ENCODE results near the gene GRAMD1A.
"Not testable (repeated sequence)": the region's sequence is repeated elsewhere in the genome, so short reads cannot be mapped to it uniquely, and the experiment has no call there.

The GRAMD1A gene

DNA sequence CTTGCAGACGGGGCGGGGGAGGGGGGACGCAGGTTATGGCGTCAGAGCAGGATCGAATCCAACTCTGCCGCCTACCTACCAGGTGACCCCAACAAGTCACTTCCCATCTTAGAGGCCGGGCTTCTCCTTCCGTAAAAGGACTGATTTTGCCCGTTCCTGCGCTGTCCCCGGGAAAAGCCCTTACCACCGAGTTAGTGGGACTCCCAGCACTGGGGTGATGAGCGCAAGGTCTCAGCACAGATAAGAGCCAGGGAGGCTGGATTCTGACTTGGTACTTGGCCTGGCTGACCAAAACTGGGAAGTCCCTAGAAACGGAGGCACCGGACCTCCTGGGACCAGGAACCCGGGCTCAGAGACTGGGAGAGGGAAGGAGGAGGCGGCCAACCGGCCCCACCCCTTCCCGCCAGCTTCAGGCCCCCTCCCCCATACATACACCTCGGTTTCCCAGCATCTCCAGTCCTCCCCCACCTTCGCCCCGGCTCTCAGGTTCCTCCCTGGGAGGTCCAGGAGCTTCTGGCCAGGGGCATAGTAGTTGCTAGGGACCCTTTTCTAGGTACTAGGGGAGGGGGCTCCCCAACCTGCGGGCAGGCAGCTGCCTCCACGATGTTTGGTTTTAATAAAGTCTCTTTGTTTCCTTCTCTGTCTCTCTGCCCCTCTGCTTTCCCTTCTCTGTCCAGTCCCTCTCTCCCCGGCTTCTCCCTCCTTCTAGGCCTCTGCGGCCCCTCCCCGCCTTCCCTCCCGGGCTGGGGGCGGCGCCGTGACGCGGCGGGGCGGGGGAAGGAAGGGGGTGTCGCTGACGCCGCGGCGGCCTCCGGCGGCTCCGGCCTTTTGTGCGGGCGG lies at the start of gene GRAMD1A:
TSS of gene GRAMD1A (plus strand) at position 826 of the 840 bp plus-strand sequence. CDS start 156 bp downstream, outside the sequence.
- DNase-seq = peak; percentile 91

- DNase-seq = no peak
These were observed 47.0 kb upstream of the GRAMD1A start for GRCh38 chr19:34953092-34953491.

DNA sequence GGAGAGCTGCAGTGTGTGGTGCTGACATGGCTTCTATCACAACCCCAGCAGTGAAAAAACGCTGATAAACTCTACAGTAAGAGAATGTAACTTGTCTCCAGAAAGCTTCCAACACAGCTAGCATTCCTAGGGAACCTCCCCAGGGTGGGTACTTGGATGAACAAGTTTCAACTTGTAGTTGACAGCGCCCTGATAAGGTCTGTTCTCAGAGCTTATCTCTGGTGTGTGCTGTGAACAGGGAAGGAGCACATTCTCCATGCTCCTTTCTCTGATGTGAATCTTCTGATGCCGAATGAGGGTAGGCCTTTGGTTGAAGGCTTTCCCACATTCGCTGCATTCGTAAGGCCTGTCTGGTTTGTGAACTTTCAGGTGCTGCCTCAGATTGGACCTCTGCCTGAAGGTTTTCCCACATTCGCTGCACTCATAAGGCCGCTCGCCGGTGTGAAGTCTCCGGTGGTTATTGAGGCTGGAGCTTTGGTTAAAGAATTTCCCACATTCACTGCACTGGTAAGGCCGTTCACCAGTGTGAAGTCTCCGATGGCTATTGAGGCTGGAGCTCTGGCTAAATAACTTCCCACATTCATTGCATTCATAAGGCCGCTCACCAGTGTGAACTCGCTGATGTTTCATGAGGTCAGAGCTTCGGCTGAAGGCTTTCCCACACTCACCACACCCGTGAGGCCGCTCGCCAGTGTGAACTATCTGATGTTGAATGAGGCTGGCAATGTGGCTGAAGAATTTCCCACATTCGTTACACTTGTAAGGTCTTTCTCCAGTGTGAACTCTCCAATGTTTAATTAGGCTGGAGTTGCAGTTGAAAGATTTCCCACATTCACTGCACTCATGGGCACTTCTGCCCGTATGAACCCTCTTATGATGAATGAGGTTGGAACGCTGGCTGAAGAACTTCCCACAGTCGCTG lies 42.0 kb upstream of the GRAMD1A start:
- DNase-seq = no peak

GRCh38 chr19:34959021-34959420 lies 41.1 kb upstream of the GRAMD1A start:
- no peak for DNase-seq

GRCh38 chr19:34960103-34960805 lies 39.9 kb upstream of the GRAMD1A start:
- peak; percentile 89 for DNase-seq

- DNase-seq = no peak
These were observed 39.0 kb upstream of the GRAMD1A start for GRCh38 chr19:34960940-34961679.

DNA sequence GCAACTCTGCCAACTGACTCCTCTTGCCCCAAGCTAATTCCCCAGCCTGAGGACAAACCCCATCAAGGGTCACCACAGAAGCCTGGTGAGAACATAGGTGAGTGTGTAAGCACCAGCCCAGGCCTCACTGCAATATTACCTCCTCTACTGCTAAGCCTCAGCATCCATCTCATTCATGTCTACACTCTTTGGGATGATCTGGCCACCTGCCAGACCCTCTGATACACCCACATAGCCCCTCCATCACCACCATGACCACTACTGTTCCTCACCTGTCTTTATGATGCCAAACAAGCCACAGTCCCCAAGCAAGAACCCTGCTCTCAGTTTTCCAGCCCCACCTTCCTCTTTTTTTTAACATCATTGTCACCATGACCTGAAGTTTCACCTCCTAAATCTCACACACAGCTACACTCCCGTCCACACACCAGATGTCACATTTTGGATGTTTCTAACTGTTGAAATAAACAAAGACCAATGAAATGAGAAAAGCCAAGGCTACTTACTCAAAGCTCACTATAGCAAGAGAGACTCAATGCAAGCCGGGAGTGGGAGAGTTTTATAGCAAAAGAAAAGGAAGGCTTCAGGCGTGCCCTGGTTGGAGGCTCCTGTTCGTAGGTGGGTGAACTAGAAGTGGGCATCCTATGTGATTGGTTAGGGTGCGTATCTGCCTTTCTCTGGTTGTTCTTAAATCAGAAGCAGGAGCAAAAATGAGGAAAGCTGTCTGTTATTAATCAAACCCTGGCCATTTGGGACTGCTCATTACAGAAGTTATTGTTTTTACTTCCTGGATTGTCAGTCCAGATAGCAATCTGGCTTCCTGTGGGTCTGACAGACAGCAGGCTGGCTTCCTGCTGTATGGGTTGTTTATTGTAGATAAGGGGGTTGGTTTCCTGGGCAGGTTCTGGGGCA lies 38.1 kb upstream of the GRAMD1A start:
- DNase-seq = peak; percentile 19

DNA sequence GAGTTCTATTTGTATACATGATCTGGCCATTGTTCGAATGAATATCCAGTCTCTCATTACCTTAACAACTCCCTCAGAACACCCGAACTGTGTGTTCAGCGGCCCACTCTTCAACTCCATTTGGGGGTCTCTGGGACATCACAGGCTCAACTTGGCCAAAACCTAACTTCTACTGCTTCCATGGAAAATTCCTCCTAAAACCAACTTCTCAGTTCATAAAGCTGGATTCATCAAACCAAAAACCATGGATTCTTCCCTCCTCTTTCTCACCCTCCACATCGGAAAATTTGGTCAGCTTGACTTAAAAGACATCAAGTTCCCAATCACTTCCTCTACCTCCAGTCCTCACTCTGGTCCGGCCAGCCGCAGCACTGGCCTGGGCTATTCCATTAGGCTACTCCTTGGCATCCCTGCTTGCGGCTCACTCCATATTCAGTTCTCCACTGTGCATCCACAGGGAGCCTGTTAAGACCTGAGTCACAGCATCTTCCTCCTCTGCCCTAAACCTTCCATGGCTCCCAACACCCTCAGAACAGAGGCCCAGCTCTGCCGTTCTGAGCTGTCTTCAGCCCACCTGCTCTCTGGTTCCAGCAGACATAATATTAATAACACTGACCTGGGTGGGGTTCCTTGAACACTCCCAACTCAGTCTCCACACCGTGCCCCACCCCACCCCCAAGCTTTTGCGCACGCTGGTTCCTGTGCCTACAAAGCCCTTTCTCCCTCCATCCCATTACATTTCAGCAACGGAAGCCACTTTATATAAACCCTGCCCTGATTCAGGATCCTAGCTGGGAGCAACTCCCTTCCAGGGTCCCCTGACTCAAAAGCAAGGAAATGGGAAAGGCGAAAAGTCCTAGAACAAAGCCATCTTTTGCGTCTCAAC lies 37.2 kb upstream of the GRAMD1A start:
- no peak for DNase-seq

GRCh38 chr19:34963573-34964406 lies 36.3 kb upstream of the GRAMD1A start, which contains the start of gene ZNF792:
Gene ZNF792 (minus strand): TSS chr19:34964229. CDS start chr19:34963662, 567 bp downstream.
- DNase-seq = peak; percentile 42

GRCh38 chr19:34964598-34964997 lies 35.5 kb upstream of the GRAMD1A start:
- DNase-seq = no peak

- not testable (repeated sequence) for DNase-seq
These were observed 34.6 kb upstream of the GRAMD1A start for GRCh38 chr19:34965505-34965904.

DNA sequence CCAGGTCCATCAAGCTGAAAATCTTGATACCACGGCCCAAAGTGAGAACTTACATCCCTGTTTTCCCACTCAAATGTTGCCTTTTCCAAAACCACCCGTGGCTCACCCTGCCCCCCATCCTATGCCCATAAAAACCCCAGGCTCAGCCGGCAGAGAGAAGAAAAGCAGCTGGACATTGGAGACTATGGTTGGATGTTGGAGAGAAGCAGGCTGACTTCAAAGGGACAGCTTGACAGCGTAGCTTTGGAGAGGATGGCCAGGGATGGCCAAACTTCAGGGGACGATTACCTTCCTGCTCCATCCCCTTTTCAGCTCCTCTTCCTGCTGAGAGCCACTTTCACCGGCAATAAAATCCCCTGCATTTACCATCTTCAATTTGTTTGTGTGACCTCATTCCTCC lies 32.6 kb upstream of the GRAMD1A start:
- no peak for DNase-seq

GRCh38 chr19:34969721-34970120 lies 30.4 kb upstream of the GRAMD1A start:
- no peak for DNase-seq

- DNase-seq = not testable (repeated sequence)
These were observed 29.8 kb upstream of the GRAMD1A start for GRCh38 chr19:34970185-34970780.

GRCh38 chr19:34972163-34972705 lies 27.9 kb upstream of the GRAMD1A start:
- no peak for DNase-seq

DNA sequence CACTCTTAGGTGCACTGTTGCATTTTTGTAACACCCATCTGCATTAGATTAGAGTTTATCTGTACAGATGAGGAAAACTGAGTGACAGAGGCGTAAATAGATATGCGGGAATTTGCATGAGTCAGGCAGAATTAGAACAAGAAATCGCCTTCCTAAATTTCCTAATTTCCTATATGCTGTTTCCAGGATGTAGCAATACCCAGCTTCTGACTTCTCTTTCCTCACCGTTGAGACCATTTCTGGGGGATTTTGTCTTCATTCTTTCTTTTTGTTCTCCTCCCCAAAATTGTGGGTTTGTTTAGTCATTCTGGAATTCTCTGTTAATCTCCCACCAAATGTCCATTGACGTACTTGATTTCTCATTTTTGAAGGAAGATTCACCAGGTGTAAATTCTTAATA lies 25.5 kb upstream of the GRAMD1A start:
- DNase-seq = peak; percentile 26

DNA sequence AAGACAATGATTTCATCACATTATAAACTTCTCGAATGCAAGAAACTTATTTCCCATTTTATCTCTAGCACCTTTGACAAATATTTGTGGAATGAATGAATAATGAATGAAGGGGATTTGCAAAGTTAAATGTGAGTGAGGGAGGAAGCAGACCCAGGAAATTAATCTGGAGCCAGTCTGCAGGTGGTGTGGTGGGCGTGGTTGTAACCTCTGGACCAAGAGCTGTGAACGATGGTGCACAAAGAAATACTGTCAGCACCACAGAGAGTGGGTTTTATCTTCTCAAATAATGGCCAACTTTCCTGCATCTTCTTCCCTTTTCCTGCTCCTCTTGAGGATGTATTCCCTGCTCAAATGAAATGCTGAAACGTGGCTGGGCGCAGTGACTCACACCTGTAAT lies 25.1 kb upstream of the GRAMD1A start:
- no peak for DNase-seq

GRCh38 chr19:34976611-34977010 lies 23.5 kb upstream of the GRAMD1A start:
- no peak for DNase-seq
